GM18502 (cell line): ENCODE data around the gene THSD4.
"Not testable (repeated sequence)": the region's sequence is repeated elsewhere in the genome, so short reads cannot be mapped to it uniquely, and the experiment has no call there.

Source experiments
- ATAC-seq: cut with Tn5 transposase; IDR thresholded peaks from one replicate; pipeline ENCODE4 v1.9.1; 2021; ENCODE audit warnings: mild to moderate bottlenecking; ENCODE audit not compliant: unreplicated experiment, poor library complexity

The THSD4 gene

DNA sequence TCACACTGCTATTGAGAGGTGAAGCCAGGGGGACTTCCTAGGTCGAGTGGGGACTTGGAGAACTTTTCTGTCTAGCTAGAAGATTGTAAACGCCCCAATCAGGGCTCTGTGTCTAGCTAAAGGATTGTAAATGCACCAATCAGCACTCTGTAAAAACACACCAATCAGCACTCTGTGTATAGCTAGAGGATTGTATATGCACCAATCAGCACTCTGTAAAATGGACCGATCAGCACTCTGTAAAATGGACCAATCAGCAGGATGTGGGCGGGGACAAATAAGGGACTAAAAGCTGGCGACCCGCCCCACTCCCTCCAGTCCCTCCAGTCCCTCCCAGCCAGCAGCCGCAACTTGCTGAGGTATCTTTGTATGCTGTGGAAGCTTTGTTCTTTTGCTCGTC, 98.7 kb downstream of the THSD4 start:
- ATAC-seq = not testable (repeated sequence)

DNA sequence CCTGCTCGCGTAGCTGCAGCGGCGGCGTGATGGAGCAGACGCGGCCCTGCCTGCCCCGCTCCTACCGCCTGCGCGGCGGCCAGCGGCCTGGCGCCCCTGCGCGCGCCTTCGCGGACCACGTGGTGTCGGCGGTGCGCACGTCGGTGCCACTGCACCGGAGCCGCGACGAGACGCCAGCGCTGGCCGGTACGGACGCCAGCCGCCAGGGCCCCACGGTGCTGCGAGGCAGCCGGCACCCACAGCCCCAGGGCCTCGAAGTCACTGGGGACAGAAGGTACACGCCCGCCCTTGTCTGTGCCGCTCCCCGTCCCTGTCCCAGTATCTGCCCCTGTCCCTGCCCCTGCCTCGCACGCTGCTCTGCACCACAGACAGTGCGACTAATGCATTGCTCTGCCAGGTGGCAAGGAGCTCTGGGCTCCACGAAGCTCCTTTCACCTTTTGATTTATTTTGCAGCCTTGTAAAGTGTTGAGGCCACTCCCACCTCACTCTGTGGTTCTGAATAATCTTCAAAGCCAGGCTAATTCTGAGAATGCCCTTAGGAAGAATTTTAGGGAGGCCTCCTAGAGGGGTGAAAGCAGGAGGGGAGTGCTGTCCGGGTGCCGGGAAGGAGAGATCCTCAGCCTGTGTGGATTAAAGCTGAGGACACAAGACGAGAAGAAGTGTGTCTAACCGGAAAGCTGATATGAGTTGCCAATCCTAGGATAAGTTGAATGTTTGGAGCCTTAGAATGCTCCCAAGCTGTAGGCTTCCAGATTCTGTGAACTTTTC, 100.0 kb downstream of the THSD4 start:
- ATAC-seq = no peak

DNA sequence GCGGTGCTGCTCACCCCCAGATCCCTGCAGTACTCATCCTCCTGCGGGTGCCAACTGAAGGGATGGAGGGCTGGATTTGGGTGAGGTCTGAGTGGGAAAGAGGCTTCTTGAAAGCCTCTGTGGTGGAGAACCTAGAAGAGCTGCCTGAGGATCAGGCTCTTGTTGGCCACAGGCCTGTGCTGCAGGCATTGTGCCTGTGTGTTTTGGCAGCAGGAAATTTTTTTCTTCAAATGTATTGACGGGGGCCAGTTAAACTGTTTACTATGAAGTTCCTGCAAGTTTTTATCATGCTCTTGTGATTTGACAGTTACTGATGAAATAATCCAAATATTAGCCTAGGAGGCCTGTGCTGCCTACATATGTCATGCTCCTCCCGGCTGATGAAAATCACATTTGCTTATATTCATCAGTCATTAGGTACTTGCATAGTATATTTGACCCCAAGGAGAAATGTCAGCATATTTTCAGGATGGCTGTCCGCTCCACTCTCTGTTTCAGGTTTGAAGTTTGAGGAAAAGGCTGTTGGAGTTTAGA, 103.1 kb downstream of the THSD4 start:
- no peak for ATAC-seq

DNA sequence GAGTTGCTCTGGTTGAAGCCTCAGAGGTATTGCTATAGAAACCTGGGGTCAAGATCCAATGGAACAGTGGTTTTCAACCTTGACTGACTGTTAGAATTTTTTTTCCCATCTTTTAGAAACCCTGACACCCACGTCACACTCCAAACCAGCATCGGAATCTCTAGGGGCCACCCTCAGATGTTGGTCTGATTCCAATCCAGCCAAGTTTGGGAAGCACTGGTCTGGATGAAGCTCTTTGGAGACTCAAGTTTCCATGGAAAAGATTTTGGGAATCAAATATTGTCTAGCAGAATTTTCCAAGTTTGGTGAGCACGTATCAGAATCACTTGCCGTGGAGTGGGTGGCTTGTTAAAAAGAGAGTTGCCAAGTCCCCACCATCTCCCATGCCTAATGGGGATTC, 103.8 kb downstream of the THSD4 start:
- ATAC-seq = no peak

DNA sequence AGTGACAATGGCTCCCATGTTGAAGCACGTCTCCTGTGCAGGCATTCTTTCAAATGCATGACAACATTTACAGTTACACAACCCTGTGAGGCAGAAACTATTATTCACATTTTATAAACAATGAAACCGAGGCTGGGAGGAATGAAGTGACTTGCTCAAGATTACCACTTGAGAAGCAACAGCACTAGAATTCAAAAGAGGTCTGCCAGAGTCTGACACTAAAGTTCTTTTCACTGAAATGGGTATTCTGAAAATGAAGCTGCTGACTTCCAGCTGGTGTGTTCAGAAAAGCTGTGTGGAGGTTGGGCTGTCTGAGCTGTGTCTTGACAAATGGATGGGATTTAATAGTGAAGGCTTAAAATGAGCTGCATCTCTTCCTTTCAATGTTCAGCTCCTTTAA, 104.4 kb downstream of the THSD4 start:
- ATAC-seq = no peak

DNA sequence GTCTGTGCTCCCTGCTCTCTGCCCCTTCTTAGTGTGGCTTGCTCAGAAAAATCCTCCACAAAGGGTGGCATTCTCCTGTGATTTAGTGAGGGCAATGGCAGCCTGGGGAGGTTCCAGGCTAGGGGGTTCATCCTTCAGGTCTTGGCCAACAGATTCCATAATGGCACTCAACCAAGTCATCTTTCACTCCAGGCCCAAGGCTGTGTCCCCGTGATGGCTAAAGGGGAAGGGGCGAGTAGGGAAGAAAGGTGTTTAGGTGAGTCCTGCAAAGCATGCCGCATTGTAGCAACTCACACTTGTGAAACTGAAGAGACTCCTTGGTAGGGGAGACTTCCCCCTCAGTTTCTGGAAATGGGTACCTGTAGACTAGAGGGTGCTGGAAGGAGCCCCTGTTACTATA, 105.6 kb downstream of the THSD4 start:
- no peak for ATAC-seq

DNA sequence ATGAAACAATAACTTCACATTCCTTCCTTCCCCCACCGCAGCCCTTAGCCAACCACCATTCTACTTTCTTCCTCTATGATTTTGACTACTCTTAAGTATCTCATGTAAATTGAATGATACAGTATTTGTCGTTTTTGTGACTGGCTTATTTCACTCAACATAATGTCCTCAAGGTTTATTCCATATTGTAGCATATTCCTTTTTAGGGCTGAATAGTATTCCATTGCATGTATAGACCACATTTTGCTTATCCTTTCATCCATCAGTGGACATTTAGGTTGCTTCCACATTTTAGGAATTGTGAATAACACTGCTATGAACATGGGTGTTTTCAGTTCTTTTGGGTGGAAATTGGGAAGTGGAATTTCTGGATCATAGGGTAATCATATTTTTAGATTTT, 106.1 kb downstream of the THSD4 start:
- ATAC-seq = no peak

DNA sequence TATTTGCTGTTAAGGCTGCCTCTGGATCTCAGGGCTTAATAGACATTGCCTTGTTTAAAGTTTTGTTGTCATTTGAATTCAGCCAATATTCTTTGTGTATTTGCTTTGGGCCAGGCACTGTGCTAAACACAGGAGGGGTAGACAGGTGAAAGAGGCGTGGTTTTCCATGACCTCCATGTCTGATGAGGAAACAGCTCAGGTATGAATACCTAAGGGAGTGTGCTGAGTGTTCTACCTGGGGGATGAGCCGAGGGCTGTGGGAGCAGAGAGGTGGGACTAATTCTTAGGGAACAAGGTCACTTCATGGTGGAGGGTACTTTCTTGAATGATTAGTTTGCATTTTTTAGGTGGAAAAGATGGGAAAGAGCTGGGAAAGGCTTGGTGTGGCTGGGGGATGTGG, 108.2 kb downstream of the THSD4 start:
- ATAC-seq = no peak

DNA sequence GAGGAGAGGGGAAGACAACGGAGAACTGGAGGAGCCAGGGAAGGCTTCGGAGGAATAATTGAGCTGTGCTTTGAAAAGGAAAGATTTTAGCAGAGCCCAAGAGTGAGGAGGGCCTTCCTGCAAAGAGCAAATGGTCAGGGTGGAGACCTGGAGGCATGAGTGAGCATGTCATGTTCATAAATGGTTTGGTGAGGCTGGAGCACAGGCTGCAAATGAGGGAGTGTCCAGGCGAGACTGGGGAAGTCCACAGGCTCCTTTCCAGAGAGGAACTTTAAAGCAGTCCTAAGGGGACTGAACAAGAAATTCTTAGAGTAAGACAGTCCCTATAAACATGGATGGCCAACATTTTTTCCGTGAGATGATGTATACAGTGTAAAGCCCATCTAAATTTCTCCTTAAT, 108.8 kb downstream of the THSD4 start:
- ATAC-seq = no peak

DNA sequence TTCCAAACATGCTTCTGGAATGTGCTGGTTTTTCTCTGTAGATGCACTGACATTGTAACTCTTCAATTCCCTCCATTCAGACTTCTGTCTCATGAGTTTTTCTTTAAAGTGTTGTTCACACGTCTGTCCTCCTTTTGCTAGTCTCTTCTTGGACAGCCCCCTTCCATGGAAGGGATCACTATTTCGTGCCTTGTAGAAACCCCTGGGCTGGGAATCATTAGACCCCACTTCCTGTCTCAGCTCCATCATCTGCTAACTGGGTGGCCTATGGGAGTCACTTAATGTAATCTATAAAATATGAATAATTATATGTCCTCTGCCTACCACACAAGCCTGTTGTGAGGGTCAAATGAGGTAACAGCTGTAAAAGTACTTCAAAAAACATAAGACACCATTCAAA, 110.6 kb downstream of the THSD4 start:
- no peak for ATAC-seq

DNA sequence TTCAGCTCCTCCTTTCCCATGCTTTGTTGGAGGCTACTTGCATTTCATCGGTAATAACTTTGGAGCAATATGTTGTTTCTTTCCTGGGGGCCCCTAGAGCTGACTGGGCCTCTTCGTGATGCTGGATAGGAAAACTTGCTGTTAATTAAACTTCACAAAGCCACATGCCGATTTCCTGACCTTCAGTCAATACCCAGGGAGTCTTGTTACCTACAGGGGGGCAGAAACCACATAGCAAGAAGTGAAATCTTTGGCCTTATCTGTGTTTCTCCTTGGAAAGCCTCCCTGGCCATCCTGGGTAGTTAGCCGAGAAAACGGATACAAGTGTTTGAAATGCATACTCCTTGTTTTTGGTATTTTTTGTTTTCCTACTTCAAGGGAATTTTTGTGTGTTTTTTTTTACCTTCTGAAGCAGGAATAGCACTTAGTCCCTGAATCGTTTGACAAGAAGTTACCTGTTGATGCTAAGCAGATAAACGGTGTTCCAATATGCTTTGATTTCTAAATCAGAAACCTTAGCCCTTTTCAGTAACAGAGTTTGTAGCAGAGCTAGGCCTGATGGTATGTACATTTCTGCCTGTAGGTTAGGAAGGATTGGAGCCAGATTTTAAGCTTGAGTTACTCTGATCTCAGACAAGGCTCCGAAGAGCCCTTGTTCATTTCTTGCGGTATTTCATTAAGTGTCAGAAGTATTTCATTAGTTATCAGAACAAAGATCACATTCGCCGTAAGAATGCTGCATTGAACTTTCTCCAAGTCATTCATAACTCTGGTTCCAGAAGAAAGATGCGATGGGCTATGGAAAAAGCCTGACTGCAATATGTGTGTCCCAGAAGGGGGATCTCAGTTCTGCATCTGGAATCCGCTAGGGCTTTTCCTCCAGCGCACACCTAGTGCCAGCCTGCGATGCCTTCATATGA, 111.5 kb downstream of the THSD4 start:
- no peak for ATAC-seq

DNA sequence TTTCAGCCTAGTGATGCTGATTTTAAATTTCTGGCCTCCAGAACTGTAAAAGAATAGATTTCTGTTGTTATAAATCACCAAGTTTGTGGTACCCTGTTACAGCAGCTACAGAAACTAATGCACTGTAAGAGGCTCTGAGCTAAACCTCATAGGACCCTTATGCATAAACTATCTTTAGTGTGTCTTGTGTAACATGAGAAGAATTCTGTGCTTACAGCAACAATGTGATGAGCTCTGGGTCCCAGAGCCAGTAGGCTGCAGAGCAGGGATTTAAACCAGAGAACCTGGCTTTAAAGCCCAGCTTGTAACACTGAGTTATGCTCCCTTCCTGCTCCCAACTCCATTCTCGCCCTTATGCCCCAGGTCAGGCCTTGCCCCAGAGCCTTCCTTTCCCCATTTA, 113.1 kb downstream of the THSD4 start:
- no peak for ATAC-seq

DNA sequence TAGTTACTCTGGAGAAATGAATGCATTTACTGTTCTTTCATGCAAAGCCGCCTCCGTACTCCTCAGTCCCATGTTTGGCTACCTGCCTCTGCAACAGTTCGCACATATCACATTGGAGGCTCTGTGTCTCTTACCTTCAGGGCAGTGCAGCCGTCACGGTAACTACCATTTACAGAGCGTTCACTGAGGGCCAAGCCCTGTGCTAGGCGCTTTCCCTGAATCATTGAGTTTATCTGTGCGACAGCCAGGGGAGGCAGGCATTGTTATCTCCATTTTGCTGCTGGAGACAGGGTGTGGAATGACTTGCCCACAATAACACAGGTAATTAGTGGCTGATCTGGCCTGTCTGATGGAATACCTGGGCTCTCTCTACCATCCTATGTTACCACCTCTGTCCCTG, 115.0 kb downstream of the THSD4 start:
- no peak for ATAC-seq

DNA sequence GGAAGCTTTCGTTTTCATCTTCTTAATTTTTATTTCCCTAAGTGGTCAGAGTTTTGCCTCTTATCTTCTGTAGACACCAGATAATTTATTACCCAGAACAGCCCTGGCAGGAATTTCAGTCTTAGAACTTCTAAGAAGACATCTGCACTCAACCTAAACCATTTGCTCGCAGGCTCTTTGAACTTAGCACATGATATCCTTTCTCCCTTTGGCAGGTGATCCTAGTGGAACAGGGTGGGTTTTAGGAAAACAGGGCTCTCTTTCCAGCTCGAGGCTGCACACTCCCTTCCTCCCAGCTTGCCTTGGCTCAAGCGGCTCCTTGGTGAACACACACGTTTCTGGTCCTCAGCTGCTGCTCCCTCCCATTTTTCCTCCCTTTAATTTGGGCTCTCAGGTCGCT, 116.5 kb downstream of the THSD4 start:
- ATAC-seq = no peak

DNA sequence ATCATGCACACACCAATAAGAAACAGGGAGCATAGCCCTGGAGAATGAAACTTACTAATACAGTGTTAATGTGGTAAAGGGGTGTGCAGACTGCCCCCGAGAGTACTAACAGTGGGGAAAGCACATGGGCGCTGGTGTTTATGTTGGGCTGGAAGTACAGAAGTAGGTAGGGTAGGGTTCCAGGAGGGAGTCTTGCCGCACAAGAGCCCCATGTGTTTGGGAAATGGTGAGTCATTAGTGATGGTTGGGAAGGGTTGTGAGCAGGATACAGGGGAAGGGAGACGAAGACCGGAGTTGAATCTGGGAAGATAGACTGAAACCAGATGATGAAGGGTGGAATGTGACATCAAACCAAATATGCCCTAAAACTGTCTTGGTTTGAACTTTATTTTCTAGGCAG, 117.1 kb downstream of the THSD4 start:
- ATAC-seq = no peak

DNA sequence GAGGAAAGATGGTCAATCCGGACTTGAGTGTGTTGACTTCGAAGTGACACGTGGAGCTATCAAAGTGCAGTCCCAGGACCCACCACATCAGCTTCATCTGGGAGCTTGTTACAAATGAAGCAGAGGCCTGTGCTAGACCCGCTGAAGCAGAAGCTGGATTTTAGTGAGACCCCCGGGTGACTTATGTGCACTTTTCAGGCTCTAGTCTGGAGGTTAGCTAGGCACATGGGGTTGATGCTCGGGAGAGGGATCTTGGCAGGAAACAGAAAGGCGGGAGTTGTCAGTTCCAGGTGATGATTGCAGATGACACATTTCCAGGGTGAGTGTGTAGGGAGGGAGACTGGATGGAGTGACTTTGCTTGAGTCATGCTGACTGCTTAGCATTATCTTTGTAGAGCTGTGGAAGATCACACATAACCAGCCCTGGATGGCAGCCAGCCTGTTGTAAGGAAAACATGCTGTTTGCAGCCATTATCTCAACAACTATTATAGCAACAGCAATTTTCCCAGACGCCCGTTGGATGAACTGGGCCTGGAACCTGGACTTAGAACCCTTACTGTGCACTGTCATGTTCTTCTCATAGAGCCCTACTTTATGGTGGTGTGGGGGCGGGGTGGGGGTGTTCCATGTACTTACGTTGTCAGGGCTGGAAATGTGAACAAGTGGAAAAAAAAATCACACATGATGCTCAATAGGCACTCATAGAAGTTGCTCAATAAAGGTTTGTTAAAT, 122.4 kb downstream of the THSD4 start:
- ATAC-seq = no peak

DNA sequence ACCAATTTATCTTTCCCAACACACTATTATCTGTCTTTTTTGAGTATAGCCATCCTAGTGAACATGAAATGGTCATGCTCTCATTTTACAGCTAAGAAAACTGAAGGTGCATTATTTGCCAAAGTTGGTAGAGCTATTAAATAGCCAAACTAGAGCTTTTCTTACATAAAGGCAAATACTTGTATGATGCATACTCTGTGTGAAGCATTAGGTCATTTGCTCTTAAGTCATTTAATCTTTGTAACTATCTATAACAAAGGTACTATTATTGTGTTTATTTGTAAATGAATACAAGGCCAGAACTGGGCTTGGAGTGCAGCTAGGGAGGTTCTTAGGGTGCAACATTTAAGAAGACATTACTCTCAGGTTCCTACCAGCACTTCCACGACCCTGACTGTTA, 123.7 kb downstream of the THSD4 start:
- no peak for ATAC-seq

DNA sequence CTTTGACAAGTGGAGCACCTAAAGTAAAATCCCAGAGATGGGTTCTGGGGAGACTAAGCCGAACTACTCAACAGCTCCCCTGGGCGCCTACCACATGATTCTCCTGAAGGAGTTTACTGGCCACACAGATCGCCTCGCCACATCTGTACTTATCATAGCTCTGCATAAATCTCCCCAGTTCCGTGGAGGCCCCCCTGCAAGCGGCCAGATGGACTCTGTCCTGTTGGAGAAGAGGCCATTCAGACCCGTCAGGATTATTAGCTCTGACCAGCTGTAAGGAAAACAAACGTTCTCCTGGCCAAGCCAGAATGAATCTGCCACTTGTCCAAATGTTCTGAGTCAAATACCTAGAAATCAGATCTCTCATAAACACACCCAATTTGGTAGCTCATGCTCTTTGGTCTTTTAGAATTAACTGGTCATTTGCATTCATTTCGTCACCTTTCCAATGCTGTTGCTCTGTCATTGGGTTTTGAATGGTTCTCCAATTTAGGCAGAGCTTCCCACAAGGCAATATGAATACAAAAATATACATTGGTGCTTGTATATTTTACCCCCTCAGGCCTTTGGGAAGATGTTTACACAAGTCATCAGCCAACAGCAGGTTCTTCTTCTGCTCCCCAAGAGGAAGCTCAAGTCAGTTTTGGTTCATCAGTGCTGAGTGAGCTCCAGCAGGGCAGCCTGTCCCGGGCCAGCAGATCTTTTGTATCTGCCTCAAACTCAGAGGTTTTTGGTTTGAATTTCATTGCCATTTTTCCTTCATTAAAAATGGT, 124.5 kb downstream of the THSD4 start:
- ATAC-seq = no peak

DNA sequence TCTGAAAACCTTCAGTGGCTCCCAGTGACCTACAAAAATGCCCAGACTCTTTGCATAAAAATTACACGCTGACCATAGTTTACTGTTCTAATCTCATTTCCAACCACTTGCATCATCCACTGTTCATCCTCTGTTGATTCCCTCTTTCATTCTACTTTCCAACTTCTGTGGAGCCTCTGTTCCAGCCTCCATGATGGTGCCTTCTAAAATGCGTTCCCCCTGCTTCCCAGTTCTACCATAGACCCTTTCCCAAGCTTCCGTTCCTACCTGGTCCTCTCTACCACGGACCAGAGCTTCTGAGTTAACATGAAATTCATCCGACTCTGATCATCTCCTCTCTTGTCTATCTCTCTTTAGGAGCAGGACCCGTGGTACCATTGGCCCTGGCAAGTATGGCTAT, 127.0 kb downstream of the THSD4 start:
- no peak for ATAC-seq

DNA sequence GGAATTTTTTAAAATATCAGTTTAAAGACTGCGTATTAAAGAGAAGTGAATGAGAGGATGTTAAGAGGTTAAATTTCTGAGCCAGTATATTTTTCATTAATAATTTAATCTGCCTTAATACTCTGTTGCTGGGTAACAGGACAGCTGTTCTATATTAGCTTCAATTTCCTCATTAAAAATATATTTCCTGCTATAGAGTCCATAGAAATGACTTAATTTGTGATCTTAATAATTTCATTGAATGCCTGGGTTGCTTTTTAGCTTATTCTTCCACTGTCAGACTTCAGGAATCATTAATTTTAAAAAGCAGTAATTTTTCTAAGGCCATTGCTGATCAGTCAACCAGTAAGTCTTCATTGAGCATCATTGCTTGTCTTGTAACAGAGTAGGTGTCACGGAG, 129.0 kb downstream of the THSD4 start:
- no peak for ATAC-seq
